ENCODE results near the gene TEDDM1. TPM values are rescaled to one million over a fixed set of nuclear protein-coding genes. Genes with fewer than 3 reads are reported as not detected.
"Not testable (repeated sequence)": the region's sequence is repeated elsewhere in the genome, so short reads cannot be mapped to it uniquely, and the experiment has no call there.

TEDDM1 gene
- polyA plus RNA-seq, 1 donor (not counting 4 experiments of a cell fraction or from before 2014, with no cell fraction given) = not detected

DNA sequence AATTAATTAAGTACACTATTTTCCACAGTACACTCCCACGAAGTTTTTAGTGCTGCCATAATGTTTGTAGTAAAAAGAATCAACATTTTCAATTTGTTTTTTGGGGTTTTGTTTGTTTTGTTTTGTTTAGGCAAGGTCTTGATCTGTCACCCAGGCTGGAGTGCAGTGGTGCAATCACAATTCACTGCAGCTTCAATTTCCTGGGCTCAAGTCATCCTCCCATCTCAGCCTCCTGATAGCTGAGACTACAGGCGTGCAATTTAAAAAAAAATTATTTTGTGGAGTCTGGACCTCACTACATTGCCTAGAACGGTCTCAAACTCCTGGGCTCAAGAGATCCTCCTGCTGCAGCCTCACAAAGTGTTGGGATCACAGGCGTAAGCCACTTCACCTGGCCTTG, 20.3 kb downstream of the TEDDM1 start:
- no peak for FAIRE-seq
- no peak overlapping the region for H3K9ac ChIP-seq (ENCODE audit: control insufficient read depth, extremely low read depth, insufficient read depth, low read length)
- no peaks in the 10 kb centered on the region for H3K9me1 ChIP-seq (ENCODE audit: control insufficient read depth, extremely low read depth, insufficient read depth, low read length)
- no peak overlapping the region for H2AFZ ChIP-seq (ENCODE audit: control insufficient read depth, low read length)
- peaks cover 6% of the 10 kb centered on the region for H3K4me1 ChIP-seq (ENCODE audit: control insufficient read depth, extremely low read depth, insufficient read depth, low read length)
- no peak overlapping the region for H3K27ac ChIP-seq (ENCODE audit: control insufficient read depth, insufficient read depth, low read length)
- H4K20me1 ChIP-seq (ENCODE audit: control insufficient read depth, extremely low read depth, insufficient read depth, low read length) = no peaks in the 10 kb centered on the region
- H3K79me2 ChIP-seq (ENCODE audit: control insufficient read depth, insufficient read depth, low read length) = no peaks in the 10 kb centered on the region
- TF ChIP-seq CTCF (optimal IDR thresholded peaks at IDR 0.05 in 1 of 3, IDR thresholded peaks at IDR 0.05 in 1 of 3, conservative IDR thresholded peaks at IDR 0.05 in 1 of 3; ENCODE audit: extremely low read depth in 1 of 3, insufficient read depth in 2 of 3, low read length in 3 of 3) (no peak), EZH2 (IDR thresholded peaks at IDR 0.05; ENCODE audit: low read length) (no peak)
- peaks cover 6 to 14% of the 10 kb centered on the region in 2 experiments for H3K36me3 ChIP-seq (ENCODE audit: control insufficient read depth in 2 of 2, extremely low read depth in 1 of 2, insufficient read depth in 2 of 2, low read length in 2 of 2)
- no peaks in the 10 kb centered on the region for H3K9me3 ChIP-seq (ENCODE audit: control insufficient read depth, low read depth, low read length)
- H3K27me3 ChIP-seq (ENCODE audit: control insufficient read depth, extremely low read depth, insufficient read depth, low read length) = no peaks in the 10 kb centered on the region
- no peak overlapping the region for H3K4me2 ChIP-seq (ENCODE audit: control insufficient read depth, extremely low read depth, insufficient read depth, low read depth, low read length)
- H3K4me3 ChIP-seq (ENCODE audit: control insufficient read depth in 2 of 3, extremely low read depth in 1 of 3, insufficient read depth in 2 of 3, low read depth in 1 of 3, low read length in 3 of 3) = no peak overlapping the region
- dilution Hi-C loops (cut with MboI; ENCODE audit: extremely low pct_ligation_motif_present, low sequenced_read_pairs) = no loop called here
- no peak for DNase-seq (ENCODE audit: low read depth, low spot score)

DNA sequence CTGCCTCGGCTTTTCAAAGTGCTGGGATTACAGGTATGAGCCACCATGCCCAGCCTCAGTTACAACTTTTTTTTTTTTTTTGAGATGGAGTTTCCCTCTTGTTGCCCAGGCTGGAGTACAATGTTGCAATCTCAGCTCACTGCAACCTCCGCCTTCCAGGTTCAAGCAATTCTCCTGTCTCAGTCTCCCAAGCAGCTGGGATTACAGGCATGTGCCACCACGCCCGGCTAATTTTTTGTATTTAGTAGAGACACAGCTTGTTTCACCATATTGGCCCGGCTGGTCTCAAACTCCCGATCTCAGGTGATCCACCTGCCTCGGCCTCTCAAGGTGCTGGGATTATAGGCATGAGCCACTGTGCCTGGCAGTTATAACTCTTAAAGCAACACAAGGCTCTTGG, 20.7 kb downstream of the TEDDM1 start:
- H3K4me3 ChIP-seq (ENCODE audit: control insufficient read depth in 2 of 3, extremely low read depth in 1 of 3, insufficient read depth in 2 of 3, low read depth in 1 of 3, low read length in 3 of 3); H4K20me1 ChIP-seq (ENCODE audit: control insufficient read depth, extremely low read depth, insufficient read depth, low read length); H3K79me2 ChIP-seq (ENCODE audit: control insufficient read depth, insufficient read depth, low read length); dilution Hi-C loops (cut with MboI; ENCODE audit: extremely low pct_ligation_motif_present, low sequenced_read_pairs); H3K9ac ChIP-seq (ENCODE audit: control insufficient read depth, extremely low read depth, insufficient read depth, low read length); H3K9me1 ChIP-seq (ENCODE audit: control insufficient read depth, extremely low read depth, insufficient read depth, low read length); H3K4me2 ChIP-seq (ENCODE audit: control insufficient read depth, extremely low read depth, insufficient read depth, low read depth, low read length); DNase-seq (ENCODE audit: low read depth, low spot score); H3K27me3 ChIP-seq (ENCODE audit: control insufficient read depth, extremely low read depth, insufficient read depth, low read length); H3K27ac ChIP-seq (ENCODE audit: control insufficient read depth, insufficient read depth, low read length); FAIRE-seq; H3K9me3 ChIP-seq (ENCODE audit: control insufficient read depth, low read depth, low read length); H3K4me1 ChIP-seq (ENCODE audit: control insufficient read depth, extremely low read depth, insufficient read depth, low read length); H2AFZ ChIP-seq (ENCODE audit: control insufficient read depth, low read length): not testable (repeated sequence)
- H3K36me3 ChIP-seq (ENCODE audit: control insufficient read depth in 2 of 2, extremely low read depth in 1 of 2, insufficient read depth in 2 of 2, low read length in 2 of 2) = peaks cover 4 to 12% of the 10 kb centered on the region in 2 experiments

GRCh38 chr1:182376936-182377574, 23.4 kb downstream of the TEDDM1 start:
- H3K9me3 ChIP-seq (ENCODE audit: control insufficient read depth, low read depth, low read length) = no peaks in the 10 kb centered on the region
- peaks cover 6% of the 10 kb centered on the region for H3K4me1 ChIP-seq (ENCODE audit: control insufficient read depth, extremely low read depth, insufficient read depth, low read length)
- no peak overlapping the region for H2AFZ ChIP-seq (ENCODE audit: control insufficient read depth, low read length)
- no peak overlapping the region for H3K27ac ChIP-seq (ENCODE audit: control insufficient read depth, insufficient read depth, low read length)
- TF ChIP-seq EZH2 (IDR thresholded peaks at IDR 0.05; ENCODE audit: low read length) = no peak
- TF ChIP-seq CTCF (optimal IDR thresholded peaks at IDR 0.05 in 1 of 3, IDR thresholded peaks at IDR 0.05 in 1 of 3, conservative IDR thresholded peaks at IDR 0.05 in 1 of 3; ENCODE audit: extremely low read depth in 1 of 3, insufficient read depth in 2 of 3, low read length in 3 of 3) = no peak
- H3K4me2 ChIP-seq (ENCODE audit: control insufficient read depth, extremely low read depth, insufficient read depth, low read depth, low read length) = no peak overlapping the region
- dilution Hi-C loops (cut with MboI; ENCODE audit: extremely low pct_ligation_motif_present, low sequenced_read_pairs) = no loop called here
- FAIRE-seq (no peak), DNase-seq (ENCODE audit: low read depth, low spot score) (no peak)
- H3K79me2 ChIP-seq (ENCODE audit: control insufficient read depth, insufficient read depth, low read length) = no peaks in the 10 kb centered on the region
- H3K9me1 ChIP-seq (ENCODE audit: control insufficient read depth, extremely low read depth, insufficient read depth, low read length) = no peaks in the 10 kb centered on the region
- no peak overlapping the region for H3K9ac ChIP-seq (ENCODE audit: control insufficient read depth, extremely low read depth, insufficient read depth, low read length)
- H3K27me3 ChIP-seq (ENCODE audit: control insufficient read depth, extremely low read depth, insufficient read depth, low read length) = no peaks in the 10 kb centered on the region
- no peak overlapping the region for H3K4me3 ChIP-seq (ENCODE audit: control insufficient read depth in 2 of 3, extremely low read depth in 1 of 3, insufficient read depth in 2 of 3, low read depth in 1 of 3, low read length in 3 of 3)
- no peaks in the 10 kb centered on the region for H3K36me3 ChIP-seq (ENCODE audit: control insufficient read depth in 2 of 2, extremely low read depth in 1 of 2, insufficient read depth in 2 of 2, low read length in 2 of 2)
- no peaks in the 10 kb centered on the region for H4K20me1 ChIP-seq (ENCODE audit: control insufficient read depth, extremely low read depth, insufficient read depth, low read length)
